ENCODE results near the gene CD63.
A peak's percentile ranks its signal among the peaks of the same experiment; 100 is the strongest.
"Not testable (repeated sequence)": the region's sequence is repeated elsewhere in the genome, so short reads cannot be mapped to it uniquely, and the experiment has no call there.

CD63 gene, protein sequence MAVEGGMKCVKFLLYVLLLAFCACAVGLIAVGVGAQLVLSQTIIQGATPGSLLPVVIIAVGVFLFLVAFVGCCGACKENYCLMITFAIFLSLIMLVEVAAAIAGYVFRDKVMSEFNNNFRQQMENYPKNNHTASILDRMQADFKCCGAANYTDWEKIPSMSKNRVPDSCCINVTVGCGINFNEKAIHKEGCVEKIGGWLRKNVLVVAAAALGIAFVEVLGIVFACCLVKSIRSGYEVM

DNA sequence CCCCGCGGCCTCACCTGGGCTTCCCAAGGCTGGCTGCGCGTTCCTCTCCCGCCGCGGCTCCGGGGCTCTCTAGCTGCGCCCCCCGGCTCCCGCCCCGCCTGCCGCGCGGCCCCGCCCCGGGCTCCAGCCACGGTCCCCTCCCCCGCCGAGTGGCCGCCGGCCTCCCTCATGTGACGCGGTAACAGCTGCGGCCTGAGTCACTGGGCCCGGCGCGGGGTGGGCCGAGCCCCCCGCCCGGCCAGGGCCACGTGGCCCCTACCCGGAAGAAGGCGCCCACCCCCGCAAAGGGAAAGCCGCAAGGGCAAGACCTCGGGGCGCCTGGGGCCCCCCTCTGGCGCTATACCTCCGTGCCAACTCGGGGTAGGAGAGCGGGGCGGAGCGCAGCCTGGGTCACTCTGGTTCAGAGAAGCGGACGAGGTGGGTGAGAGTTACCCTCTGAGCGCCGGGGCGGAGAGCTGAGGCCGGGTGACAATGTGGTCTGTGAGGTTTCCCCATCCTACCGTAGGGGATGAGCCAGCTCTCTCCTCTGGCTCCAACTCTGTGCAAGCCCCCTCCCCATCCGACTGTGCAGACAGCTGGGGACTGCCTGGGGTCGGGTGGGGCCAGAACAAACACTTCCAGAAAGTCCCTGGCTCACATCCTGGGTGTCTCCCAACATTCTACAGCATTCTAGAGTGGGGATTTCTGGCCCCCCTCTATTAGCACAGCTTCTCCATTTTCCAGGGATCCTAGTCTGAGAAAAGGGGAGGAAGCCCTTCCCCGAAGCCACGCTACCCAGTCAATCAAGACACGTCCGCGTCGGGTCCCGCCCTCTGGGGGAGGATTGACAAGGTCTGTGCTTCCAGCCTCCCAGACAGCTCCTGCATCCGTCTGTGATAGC lies at the start of gene CD63:
TSS of gene CD63 (minus strand) at position 71 of the 880 bp plus-strand sequence. CDS start 668 bp downstream, outside the sequence.
- FAIRE-seq (peak; percentile 84), DNase-seq (ENCODE audit: insufficient read length, low spot score) (peak; percentile 85)

DNA sequence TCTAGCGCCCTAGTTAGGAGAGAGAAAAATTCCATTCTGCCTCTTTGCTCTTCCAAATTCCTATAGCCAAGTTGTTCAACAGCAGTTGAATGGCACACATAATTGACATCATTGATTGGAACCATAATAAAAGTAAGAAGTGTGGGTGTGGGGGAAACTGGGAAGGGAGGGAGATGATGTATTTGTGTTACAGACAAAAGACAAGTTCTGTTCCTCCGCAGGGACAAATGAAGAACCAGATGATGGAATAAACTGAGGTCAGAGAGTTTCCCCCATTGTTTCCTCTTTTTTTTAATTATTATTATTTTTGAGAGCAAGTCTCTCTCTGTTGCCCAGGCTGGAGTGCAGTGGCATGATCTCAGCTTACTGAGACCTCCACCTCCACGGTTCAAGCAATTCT lies 49.0 kb upstream of the CD63 start:
- DNase-seq (ENCODE audit: insufficient read length, low spot score) (no peak), FAIRE-seq (no peak)

DNA sequence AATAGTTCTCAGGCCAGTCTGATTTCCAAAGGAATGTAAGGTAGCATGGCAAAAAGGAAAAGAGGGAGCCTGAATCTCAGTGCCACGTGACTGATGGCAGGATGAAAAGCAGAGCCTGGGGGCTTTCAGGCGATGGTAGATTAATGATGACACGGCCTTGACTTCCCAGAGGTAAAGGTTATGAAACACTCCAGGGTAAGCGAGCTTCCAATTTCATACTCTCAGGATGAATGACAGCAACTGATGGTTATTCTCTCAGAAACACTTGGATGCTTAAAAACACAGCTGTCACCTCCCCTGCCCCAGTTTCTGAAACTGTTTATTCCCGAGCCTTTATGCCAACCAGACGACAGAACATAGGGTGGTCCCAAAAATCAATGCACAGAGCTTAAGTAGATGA lies 42.9 kb upstream of the CD63 start:
- DNase-seq (ENCODE audit: insufficient read length, low spot score) (no peak), FAIRE-seq (no peak)

DNA sequence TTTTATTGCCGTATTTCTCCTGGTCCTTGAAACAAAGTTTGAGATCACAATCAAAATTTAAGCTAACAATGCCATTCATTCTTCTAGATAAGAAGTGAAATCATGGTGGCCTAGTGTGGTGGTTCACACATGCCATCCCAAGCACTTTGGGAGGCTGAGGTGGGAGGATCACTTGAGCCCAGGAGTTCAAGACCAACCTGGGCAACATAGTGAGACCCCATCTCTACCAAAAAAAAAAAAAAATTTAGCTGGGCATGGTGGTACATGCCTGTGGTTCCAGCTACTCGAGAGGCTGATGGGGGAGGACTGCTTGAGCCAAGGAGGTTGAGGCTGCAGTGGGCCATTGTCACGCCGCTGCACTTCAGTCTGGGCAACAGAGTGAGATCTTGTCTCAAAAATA lies 38.3 kb upstream of the CD63 start:
- no peak for DNase-seq (ENCODE audit: insufficient read length, low spot score)
- no peak for FAIRE-seq

DNA sequence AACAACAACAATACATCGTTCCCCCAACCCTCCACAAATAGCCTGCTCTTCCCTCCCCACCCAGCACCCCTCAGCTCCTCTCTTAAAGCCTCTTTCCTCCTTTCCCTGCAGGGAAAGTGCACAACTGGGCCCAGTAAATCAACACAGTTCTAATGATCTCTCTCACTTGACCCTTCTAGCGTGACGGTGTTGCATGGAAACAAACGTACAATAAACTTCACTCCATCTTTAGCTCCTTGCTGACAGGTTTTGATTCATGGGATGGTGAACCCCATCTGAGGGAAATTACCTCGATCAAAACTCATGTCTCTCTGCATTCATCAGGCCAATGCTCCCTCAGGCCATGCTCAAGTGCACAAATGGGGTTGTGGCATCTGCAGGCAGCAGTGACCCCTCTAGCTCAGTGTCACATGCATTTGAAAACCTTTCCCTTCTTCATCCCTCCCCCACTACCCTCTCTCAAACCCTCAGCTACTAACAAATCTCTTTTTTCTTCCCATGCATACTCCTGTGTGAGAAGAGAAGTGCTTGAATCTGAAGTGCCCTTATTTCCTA lies 37.0 kb upstream of the CD63 start:
- FAIRE-seq, result no peak
- no peak for DNase-seq (ENCODE audit: insufficient read length, low spot score)

DNA sequence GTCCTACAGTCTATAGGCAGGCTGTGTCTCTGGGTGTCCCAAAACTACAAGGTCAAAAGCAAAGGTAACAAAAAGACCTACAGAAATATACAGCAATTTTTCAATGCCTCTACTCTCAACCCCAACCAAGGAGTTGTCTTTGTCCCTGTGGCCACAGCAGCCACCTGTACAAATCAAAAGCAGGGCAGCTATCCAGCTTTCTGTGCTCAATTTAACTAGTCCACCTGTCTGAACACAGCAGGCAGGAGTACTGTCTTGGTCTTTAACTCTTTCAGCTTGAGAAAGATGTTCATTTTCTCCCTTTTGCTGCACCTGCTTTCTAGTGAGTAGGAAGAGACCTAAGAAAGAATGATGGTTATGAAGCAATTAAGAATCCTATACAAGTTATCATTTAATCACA lies 33.8 kb upstream of the CD63 start:
- no peak for FAIRE-seq
- no peak for DNase-seq (ENCODE audit: insufficient read length, low spot score)

DNA sequence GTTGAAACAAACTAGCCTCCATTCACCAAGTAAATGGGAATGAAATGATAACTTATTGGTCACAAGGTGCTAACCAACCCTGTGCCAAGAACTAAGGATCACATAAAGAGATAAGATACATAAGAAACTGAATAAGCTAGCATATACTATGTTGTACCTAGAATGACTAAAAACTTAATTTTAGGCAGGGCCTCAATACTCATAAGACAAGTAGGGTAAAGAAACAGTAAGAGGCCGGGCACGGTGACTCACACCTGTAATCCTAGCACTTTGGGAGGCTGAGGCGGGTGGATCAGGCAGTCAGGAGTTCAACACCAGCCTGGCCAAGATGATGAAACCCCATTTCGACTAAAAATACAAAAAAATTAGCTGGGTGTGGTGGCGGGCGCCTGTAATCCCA lies 31.9 kb upstream of the CD63 start:
- no peak for DNase-seq (ENCODE audit: insufficient read length, low spot score)
- FAIRE-seq, result no peak

DNA sequence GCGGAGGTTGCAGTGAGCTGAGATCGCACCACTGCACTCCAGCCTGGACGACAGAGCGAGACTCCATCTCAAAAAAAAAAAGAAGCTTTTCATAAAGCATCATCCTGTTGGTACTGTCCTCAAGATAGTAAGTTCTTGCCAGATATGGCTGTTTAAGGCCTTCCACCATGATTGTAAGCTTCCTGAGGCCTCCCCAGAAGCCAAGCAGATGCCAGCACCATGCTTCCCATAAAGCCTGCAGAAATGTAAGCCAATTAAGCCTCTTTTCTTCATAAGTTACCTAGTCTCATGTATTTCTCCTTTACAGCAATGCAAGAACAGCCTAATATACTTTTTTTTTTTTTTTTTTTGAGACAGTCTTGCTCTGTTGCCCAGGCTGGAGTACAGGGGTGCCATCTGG lies 29.8 kb upstream of the CD63 start:
- not testable (repeated sequence) for FAIRE-seq; DNase-seq (ENCODE audit: insufficient read length, low spot score)

DNA sequence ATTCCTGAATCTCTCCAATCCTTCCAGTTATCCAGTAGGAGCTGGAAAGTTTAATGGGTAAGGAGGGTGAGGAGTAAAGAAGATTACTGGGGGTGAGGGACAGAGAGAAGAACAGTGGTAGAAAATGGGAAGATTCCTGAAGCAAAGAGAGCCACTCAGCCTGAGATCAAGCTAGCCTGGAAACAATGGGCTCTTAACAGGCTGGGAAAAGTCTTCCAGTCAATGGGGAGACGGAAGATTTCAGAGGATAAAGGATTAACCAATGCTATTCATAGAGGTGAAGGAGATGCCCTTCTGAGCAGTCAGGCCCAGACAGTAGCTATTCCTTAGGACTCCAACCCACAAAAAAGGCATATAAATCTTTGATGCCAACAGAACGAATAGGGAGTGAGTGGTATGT lies 28.9 kb upstream of the CD63 start:
- no peak for DNase-seq (ENCODE audit: insufficient read length, low spot score)
- no peak for FAIRE-seq

DNA sequence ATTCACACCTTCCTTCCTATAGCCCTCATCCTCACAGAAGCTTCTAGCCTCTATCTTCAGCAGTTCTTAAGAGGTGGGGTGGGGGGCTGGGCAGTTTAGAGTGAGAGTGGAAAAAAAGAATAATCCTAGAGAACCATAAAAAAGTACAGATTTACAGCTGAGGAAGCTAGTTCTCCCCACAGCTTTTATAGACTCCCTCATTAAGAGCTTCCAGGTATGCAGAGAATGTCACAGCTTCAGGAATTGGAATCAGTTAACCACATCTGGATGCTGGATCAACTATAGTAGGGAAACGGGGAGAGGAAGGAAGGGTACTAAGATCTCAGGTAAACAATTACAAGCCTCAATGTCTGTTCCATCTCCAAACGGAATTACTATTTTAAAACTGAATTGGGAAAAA lies 26.4 kb upstream of the CD63 start:
- FAIRE-seq, result no peak
- no peak for DNase-seq (ENCODE audit: insufficient read length, low spot score)

DNA sequence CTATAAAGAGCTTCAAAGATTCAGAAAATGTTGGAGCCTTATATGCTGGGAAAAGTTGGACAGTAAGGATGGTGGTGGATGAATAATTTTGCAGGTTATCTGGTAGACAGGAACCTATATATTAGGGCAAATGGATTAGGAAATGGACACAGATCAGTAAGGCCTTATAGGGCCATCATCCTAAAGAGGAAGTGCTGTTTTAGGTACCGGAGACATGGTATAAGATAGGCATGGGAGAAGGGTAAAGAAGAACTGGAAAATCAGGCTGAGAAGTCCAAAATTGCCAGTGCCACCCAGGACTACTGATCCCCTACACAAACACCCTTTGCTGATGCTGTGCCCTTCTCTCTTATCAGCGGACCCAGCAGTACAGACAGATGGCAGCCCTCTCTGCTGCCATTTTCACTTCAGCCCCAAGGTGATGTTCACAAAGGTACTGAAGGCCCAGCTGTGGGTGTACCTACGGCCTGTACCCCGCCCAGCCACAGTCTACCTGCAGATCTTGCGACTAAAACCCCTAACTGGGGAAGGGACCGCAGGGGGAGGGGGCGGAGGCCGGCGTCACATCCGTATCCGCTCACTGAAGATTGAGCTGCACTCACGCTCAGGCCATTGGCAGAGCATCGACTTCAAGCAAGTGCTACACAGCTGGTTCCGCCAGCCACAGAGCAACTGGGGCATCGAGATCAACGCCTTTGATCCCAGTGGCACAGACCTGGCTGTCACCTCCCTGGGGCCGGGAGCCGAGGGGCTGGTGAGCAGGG lies 19.6 kb upstream of the CD63 start:
- DNase-seq (ENCODE audit: insufficient read length, low spot score) (no peak), FAIRE-seq (no peak)

DNA sequence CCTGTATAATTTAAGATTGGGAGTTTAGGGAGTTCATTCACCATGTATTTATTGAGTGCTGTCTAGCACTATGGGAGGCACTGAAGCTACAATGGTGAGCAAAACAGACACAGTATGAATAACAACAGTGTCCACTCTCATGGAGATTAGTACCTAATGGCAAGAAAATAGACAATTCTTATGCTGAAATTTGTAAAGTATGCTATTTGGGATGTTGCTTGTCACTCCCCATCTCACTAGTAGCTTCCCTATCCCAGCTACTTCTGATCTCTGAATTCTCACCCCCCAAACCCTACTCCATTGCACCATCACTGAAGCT lies 18.1 kb upstream of the CD63 start:
- DNase-seq (ENCODE audit: insufficient read length, low spot score) (no peak), FAIRE-seq (no peak)

DNA sequence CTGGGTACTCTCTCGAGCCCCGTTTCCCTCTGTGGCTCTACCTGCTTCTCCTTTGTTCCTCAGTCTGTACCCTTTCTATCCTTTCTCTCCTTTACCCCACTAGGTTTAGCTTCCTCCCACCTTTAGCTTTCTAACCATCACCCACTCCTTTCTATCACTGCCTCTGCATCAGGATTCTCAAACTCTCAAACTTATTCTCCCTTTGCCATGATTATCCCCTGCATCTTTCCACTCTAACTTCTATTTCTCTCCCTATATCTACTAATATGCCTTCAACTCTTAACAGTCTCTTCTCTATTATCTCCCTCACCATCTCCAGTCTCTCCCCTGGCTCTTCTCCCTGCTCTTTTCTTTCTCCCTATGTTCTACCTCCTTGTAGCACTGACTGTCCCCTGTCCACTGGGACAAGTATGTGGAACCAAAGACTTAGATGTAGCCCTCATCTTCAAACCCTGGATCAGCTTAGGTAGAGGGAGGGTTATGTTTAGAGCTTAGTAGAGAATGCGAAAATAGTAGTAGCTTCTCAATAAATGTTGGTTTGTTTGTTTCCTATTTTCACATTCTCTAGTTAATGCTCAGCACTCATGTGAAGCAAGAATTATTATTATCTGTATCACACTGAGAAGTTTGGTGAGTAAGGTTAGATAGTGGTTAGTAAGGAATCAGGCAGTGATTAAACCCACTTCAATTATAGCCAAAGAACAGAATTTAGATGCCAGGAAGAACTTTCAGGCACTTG lies 17.5 kb upstream of the CD63 start:
- FAIRE-seq (no peak), DNase-seq (ENCODE audit: insufficient read length, low spot score) (no peak)

DNA sequence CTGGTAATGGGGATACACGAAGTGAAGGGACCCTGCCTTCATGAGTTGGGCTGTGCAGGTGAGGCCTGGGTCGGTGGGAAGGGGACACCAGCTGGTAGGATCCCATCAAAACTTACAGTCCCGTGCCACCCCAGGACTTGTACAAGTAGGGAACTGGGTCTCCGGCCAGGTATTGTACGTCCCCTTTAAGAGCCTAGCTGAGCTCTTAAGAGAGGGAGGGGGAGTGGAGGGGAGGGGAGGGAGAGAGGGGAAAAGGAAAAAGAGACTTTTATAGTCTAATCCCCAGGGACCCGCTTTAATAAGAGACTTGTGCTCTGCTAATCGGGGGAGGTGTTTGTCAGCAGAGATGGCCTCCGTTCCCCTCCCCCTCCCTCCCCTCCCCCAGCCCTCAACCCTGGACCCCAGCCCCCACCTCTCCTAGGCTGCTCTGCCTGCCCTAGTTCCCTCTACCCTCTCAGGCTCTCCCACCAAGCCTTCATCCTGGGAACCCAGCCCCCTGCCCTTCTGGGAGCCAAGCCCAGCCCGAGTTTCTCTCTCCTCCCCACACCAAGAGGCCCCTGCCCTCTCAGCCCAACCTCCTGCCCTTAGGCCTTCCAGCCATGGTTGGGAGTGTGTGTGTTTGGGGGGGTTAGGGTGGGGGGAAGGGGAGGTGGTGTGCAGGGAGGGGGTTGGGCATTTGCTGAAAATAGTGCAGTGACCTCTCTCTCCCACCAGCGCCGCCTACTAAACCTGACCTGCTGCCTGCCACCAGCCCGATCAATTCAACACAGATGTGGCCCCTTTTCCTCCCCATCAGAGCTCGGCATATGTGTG lies 16.8 kb upstream of the CD63 start:
- no peak for DNase-seq (ENCODE audit: insufficient read length, low spot score)
- no peak for FAIRE-seq

DNA sequence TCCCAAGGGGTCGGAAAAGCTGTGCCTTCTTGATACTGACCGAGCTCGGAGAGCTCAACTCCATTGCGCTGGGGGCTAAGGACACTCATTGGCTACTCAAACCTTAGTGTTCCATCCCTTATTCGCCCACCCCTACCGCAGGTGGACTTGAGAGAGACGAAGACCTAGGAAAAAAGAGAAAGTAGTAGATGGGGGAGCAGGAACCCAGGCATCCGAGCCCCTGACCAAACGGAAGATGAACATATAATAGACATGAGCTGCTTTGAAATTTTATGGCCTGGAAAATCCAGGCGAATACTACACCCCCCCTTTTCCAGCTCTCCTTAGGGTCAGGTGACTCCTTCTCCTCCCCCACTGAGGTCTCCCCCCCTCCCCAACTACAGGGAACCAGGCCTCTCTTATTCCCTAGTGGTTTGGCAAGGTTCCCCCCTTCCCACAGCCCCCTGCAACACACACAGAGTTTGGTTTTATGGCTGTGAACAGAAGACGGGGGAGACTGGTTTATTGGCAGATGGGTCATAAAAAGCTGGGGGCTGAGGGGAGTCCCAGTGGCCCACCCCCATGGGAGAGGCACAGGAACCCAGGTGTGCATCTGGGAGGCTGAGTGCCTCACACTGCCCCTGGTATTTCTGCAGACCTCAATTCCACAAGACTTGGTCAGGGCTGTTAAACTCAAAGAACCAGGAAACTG lies 15.7 kb upstream of the CD63 start:
- DNase-seq (ENCODE audit: insufficient read length, low spot score) (no peak), FAIRE-seq (no peak)

DNA sequence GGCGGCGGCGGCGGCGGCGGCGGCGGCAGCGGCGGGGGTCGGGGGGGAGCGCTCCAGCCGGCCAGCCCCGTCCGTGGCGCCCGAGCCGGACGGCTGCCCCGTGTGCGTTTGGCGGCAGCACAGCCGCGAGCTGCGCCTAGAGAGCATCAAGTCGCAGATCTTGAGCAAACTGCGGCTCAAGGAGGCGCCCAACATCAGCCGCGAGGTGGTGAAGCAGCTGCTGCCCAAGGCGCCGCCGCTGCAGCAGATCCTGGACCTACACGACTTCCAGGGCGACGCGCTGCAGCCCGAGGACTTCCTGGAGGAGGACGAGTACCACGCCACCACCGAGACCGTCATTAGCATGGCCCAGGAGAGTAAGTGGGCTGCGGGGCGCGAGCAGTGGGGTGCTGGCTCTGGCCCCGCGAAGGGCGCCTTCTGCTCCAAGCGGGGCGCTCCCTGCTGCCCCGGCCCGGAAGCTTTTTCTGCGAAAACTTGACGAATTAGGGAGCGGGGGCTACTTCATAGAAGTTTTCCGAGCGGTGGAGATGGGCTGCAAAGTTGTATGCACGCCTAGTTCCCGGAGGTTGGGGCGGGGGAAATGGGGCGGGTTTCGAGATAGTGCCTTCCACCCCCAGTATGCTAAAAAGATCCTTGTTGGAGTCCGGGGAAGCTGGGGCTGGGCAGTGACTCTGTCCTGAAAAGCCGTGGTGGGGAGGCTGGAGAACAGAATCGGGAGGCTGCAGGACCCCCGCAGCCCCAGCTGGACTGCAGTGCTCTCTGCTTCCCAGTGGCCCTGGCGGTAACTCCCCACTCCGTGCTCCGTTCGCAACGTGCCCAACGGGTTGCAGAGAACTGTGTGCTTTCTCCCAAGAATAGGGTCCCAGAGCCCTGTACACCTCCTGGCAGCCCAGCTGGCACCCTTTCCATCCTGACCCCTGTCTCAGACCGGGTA lies 14.9 kb upstream of the CD63 start:
- peak; percentile 61 for FAIRE-seq
- peak; percentile 69 for DNase-seq (ENCODE audit: insufficient read length, low spot score)

DNA sequence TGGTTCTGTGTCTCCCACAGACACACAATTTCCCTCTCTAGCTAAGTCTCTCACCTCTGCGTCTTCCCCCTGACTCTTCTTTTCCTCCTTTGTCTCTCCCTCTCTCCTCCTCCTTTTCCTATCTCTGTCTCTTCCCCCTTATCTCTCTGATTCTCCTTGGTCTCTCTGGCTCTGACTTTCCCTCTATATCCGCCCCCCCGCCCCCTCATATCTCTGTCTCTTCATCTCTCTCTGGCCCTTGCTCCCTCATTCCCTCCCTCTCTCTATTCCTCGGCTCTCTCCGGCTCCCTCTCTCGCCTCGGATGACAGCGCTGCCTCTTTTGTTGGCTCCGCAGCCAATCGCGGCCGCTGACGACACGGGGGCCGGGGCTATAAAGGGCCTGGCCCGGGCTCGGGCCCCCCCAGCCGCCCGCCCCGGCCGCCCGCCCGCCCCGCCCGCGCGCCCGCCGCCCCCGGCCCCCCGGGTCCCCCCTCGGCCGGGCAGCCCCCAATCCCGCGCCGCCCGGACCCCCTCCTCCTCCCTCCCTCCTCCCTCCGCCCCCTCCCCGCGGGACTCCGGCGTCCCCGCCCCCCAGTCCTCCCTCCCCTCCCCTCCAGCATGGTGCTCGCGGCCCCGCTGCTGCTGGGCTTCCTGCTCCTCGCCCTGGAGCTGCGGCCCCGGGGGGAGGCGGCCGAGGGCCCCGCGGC lies 14.1 kb upstream of the CD63 start, which contains the start of gene GDF11:
TSS of gene GDF11 (plus strand) at position 404 of the 687 bp plus-strand sequence. CDS start at position 599, 195 bp downstream.
- peak; percentile 75 for DNase-seq (ENCODE audit: insufficient read length, low spot score)
- no peak for FAIRE-seq

Measured in GM19239 (cell line).